Endothelial cell of umbilical vein (primary cell): ENCODE measurements around the gene USP48. TPM values are rescaled to one million over a fixed set of nuclear protein-coding genes. Genes with fewer than 3 reads are reported as not detected.

Source experiments
- BruUV-seq: library from RNA; stranded (reverse); fragments of 400-500 nt; replicated peaks from 2 replicates; lab custom pipeline; 2021; lab: Mats Ljungman, UMichigan
- CTCF ChIA-PET: fragments of 300-600, 350-600 bp; sonication (Branson Sonifier 250); formaldehyde crosslinking; loops from one replicate; lab custom pipeline; 2021; ENCODE audit warnings: antibody characterized with exemption, inconsistent platforms; lab: Charles Lee
- POLR2A ChIA-PET: fragments of 300-600, 350-600 bp; sonication (Branson Sonifier 250); formaldehyde crosslinking; loops from one replicate; lab custom pipeline; 2021; ENCODE audit warnings: antibody characterized with exemption, inconsistent platforms; lab: Charles Lee
- DNase-seq: peaks from one replicate; pipeline ENCODE4 v3.0.0-alpha.2; 2011; ENCODE audit warnings: low read depth, low spot score
- FAIRE-seq: peaks from 2 replicates; lab custom pipeline; 2011; peaks lifted over from hg19 to GRCh38; lab: Jason Lieb, UNC
- H2AFZ ChIP-seq: 2 replicates; pipeline ENCODE4 v1.6.0; 2012; ENCODE audit warnings: low read depth, low read length, control low read depth, inconsistent platforms
- H3K27ac ChIP-seq: 2 replicates; pipeline ENCODE4 v1.5.1; 2011; ENCODE audit warnings: low read depth, mild to moderate bottlenecking, control low read depth, low read length, moderate library complexity; ENCODE audit not compliant: insufficient read depth
- H3K27me3 ChIP-seq, 2 experiments: 2 replicates each; pipeline versions ENCODE4 v1.6.0 to v1.6.1; 2011; ENCODE audit warnings: low read length in 2 of 2, mixed read lengths in 1 of 2; ENCODE audit not compliant: control insufficient read depth in 2 of 2, insufficient read depth in 2 of 2
- H3K36me3 ChIP-seq, 2 experiments: 2 replicates in 1 of 2; 3 replicates in 1 of 2; pipeline ENCODE4 v1.5.1; 2011; ENCODE audit warnings: low read length in 2 of 2, mild to moderate bottlenecking in 1 of 2, moderate library complexity in 1 of 2; ENCODE audit not compliant: control insufficient read depth in 2 of 2, insufficient read depth in 2 of 2; ENCODE audit errors: extremely low read depth in 1 of 2
- H3K4me1 ChIP-seq: 3 replicates; pipeline ENCODE4 v1.5.1; 2011; ENCODE audit warnings: mild to moderate bottlenecking, low read length; ENCODE audit not compliant: control insufficient read depth, insufficient read depth; ENCODE audit errors: extremely low read depth
- H3K4me2 ChIP-seq: 2 replicates; pipeline ENCODE4 v1.6.1; 2011; ENCODE audit warnings: low read length, control low read depth, mixed read lengths; ENCODE audit not compliant: insufficient read depth
- H3K4me3 ChIP-seq, 3 experiments: fragments of 200-600 bp in 1 of 3; sonication (generic), shearing (Covaris generic) in 1 of 3; replicated peaks in 1 of 3; 2 replicates each; pipeline ENCODE4 v1.5.1; 2011 to 2016; ENCODE audit warnings: control low read depth in 3 of 3, low read length in 3 of 3, mild to moderate bottlenecking in 2 of 3, inconsistent platforms in 1 of 3, low read depth in 1 of 3, moderate library complexity in 1 of 3; ENCODE audit not compliant: insufficient read depth in 1 of 3
- H3K79me2 ChIP-seq: 2 replicates; pipeline ENCODE4 v1.6.0; 2012; ENCODE audit warnings: low read length, inconsistent platforms; ENCODE audit not compliant: control insufficient read depth, insufficient read depth
- H3K9ac ChIP-seq: replicated peaks from 2 replicates; pipeline ENCODE3; 2011; ENCODE audit warnings: low read length, control low read depth; ENCODE audit not compliant: insufficient read depth; ENCODE audit errors: extremely low read depth
- H3K9me1 ChIP-seq: replicated peaks from 3 replicates; pipeline ENCODE4 v1.6.0; 2011; ENCODE audit warnings: mild to moderate bottlenecking, low read length; ENCODE audit not compliant: control insufficient read depth, insufficient read depth; ENCODE audit errors: extremely low read depth
- H3K9me3 ChIP-seq: replicated peaks from 2 replicates; pipeline ENCODE4 v1.5.1; 2012; ENCODE audit warnings: low read length, inconsistent platforms; ENCODE audit not compliant: control insufficient read depth, insufficient read depth
- H4K20me1 ChIP-seq: replicated peaks from 2 replicates; pipeline ENCODE3; 2011; ENCODE audit warnings: mild to moderate bottlenecking, low read length; ENCODE audit not compliant: control insufficient read depth, insufficient read depth; ENCODE audit errors: extremely low read depth
- CTCF ChIP-seq, 2 donors: IDR thresholded peaks; 1 replicate in 1 of 2; 2 replicates in 1 of 2; pipeline ENCODE4 v1.5.1; 2011; ENCODE audit warnings: low read length in 2 of 2, mild to moderate bottlenecking in 2 of 2, moderate library complexity in 2 of 2, control low read depth in 1 of 2, inconsistent platforms in 1 of 2, low read depth in 1 of 2; ENCODE audit not compliant: insufficient read depth in 1 of 2; ENCODE audit errors: extremely low read depth in 1 of 2
- EZH2 ChIP-seq: IDR thresholded peaks from 2 replicates; pipeline ENCODE4 v1.6.1; 2012; ENCODE audit warnings: borderline replicate concordance, low read depth, mild to moderate bottlenecking, moderate library complexity, low read length, inconsistent platforms; ENCODE audit not compliant: severe bottlenecking
- FOS ChIP-seq: IDR thresholded peaks from 2 replicates; pipeline ENCODE4 v1.6.1; 2011; ENCODE audit warnings: mild to moderate bottlenecking, low read length, moderate library complexity, borderline replicate concordance; ENCODE audit not compliant: insufficient read depth
- GATA2 ChIP-seq: IDR thresholded peaks from 2 replicates; pipeline ENCODE4 v1.7.0; 2011; ENCODE audit warnings: low read depth, mild to moderate bottlenecking, moderate library complexity, mixed read lengths, low read length; ENCODE audit not compliant: insufficient read length, insufficient read depth
- JUN ChIP-seq: IDR thresholded peaks from 2 replicates; pipeline ENCODE4 v1.6.1; 2011; ENCODE audit warnings: borderline replicate concordance, low read depth; ENCODE audit not compliant: insufficient read length, insufficient read depth
- MAX ChIP-seq: IDR thresholded peaks from 2 replicates; pipeline ENCODE4 v1.6.1; 2011; ENCODE audit not compliant: insufficient read depth, insufficient read length
- MYC ChIP-seq: IDR thresholded peaks from one replicate; pipeline ENCODE4 v1.6.1; 2011; ENCODE audit warnings: mild to moderate bottlenecking, low read depth, low read length
- POLR2A ChIP-seq: IDR thresholded peaks from 2 replicates; pipeline ENCODE4 v1.6.1; 2012; ENCODE audit warnings: low read depth, mild to moderate bottlenecking, control low read depth, low read length
- POLR2AphosphoS5 ChIP-seq: IDR thresholded peaks from 2 replicates; pipeline ENCODE4 v1.6.1; 2012; ENCODE audit warnings: low read depth, mild to moderate bottlenecking, control low read depth, low read length, moderate library complexity; ENCODE audit not compliant: insufficient read depth
- dilution Hi-C: fragments of 300-500 bp; cut with MboI; formaldehyde crosslinking; loops from one replicate; pipeline ENCODE4 v1.15.0; 2019; ENCODE audit warnings: low sequenced_read_pairs; ENCODE audit not compliant: extremely low pct_ligation_motif_present
- intact Hi-C: fragments of 100-400 bp; cut with micrococcal nuclease; formaldehyde crosslinking; loops from one replicate; pipeline ENCODE4 v1.10.0; 2022
- polyA plus RNA-seq, 4 experiments: library from polyadenylated mRNA; depleted of rRNA in 3 of 4; stranded (reverse) in 3 of 4; unstranded in 1 of 4; fragments of >200 nt; gene quantifications; 2 replicates each; pipeline versions ENCODE4 v1.2.1 to v1.2.3, GENCODE V29; 2011 to 2012; ENCODE audit warnings: missing spikeins in 1 of 4
- total RNA-seq: library from RNA; stranded (reverse); gene quantifications from 2 replicates; pipeline ENCODE4 v1.2.3, GENCODE V29; 2021

The USP48 gene
- total and polyA plus RNA-seq, 2 donors (not counting 3 experiments of a cell fraction or from before 2014, with no cell fraction given), result 27.2 to 149 TPM

GRCh38 chr1:21665711-21666575 is 117.0 kb downstream of the USP48 start:
- Histone ChIP-seq H3K4me3 (no peak overlapping the region), H3K4me1 (peaks cover 6% of the 10 kb centered on the region), H2AFZ (no peak overlapping the region), H3K27me3 (peaks cover 19 to 25% of the 10 kb centered on the region in 2 experiments), H3K36me3 (no peaks in the 10 kb centered on the region), H3K9me3 (no peaks in the 10 kb centered on the region), H3K4me2 (no peak overlapping the region), H3K9ac (no peak overlapping the region), H4K20me1 (no peaks in the 10 kb centered on the region), H3K27ac (no peak overlapping the region), H3K9me1 (no peaks in the 10 kb centered on the region), H3K79me2 (no peaks in the 10 kb centered on the region)
- intact Hi-C loops (no loop called here), dilution Hi-C loops (no loop called here)
- TF ChIP-seq POLR2A, result no peak
- no peak for TF ChIP-seq MYC
- no peak for TF ChIP-seq GATA2
- no peak for TF ChIP-seq POLR2AphosphoS5
- no peak for TF ChIP-seq EZH2
- TF ChIP-seq MAX, result no peak
- no peak for TF ChIP-seq JUN
- TF ChIP-seq CTCF (IDR thresholded peaks at IDR 0.05; ENCODE audit: extremely low read depth in 1 of 2, insufficient read depth in 1 of 2, low read depth in 1 of 2, low read length in 2 of 2), result no peak
- TF ChIP-seq FOS, result no peak
- FAIRE-seq (no peak), DNase-seq (no peak)
- POLR2A ChIA-PET, result no interaction called here
- no TSS peak for BruUV-seq
- CTCF ChIA-PET, result interaction anchor here (1.1 kb wide), 1 partner anchor 295 kb away, joined by 3 read pairs; no protein-coding TSS in a partner anchor
